ENCODE measurements around the gene SPINK9.

GRCh38 chr5:148335259-148335658, at the start of gene SPINK9:
- TF ChIP-seq EP300 (IDR thresholded peaks at IDR 0.05) (no peak), POLR2AphosphoS5 (IDR thresholded peaks at IDR 0.05) (no peak), CTCF (IDR thresholded peaks at IDR 0.05) (no peak), POLR2A (IDR thresholded peaks at IDR 0.05) (no peak)

Measured in stomach (tissue), 4 donors.